ENCODE results near the gene PKP4. TPM values are rescaled to one million over a fixed set of nuclear protein-coding genes. Genes with fewer than 3 reads are reported as not detected.

The PKP4 gene
- total RNA-seq, 1 donor from 2014 or later, result 62.9 TPM

DNA sequence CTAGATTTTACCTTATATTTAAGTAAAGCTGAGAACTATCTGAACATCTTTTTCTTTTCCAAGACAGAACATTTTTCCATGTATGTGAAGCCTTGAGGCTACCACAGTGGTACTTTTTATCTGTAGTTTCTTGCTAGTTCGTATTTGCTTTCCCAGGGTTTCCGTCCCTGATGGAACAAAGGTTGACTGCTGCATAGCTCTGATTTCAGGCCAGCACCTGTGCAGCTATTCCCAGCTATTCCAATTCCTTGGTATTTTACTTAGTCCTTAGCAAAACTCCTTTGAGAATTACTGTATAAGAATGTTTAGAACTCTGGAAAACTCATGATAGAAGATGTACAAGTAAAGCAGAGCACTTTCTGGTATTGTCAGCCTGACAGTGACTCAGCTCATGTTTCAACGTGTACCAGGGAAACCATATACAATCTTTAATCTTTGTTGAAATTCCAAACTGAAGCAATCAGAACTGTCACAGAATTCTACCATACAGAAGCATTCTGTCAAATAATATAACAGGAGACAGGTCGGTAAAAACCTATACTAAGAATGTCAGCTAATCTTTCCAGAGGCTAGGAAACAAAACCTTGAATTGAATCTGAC, 162.2 kb downstream of the PKP4 start:
- peak overlapping the region; percentile 92 for H3K27ac Mint-ChIP-seq

DNA sequence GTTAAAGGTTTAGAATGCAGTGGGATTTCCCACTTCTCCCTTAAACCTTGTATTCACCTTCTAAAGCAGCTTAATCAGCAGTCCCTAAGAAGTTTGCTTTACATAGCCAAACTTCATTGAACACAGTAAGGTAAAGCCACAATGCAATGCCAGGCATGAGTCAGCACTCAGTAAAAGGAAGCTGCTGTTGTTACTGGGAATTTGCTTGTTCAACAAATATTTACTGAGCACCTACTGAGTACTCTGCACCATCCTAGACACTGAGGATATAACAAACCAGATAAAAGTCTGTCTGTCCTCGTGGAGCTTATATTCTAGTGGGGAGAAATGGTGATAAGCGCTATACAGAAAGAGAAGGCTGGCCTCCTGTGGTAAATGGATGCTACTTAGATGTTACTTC, 162.7 kb downstream of the PKP4 start:
- TF ChIP-seq, protein P1, sequence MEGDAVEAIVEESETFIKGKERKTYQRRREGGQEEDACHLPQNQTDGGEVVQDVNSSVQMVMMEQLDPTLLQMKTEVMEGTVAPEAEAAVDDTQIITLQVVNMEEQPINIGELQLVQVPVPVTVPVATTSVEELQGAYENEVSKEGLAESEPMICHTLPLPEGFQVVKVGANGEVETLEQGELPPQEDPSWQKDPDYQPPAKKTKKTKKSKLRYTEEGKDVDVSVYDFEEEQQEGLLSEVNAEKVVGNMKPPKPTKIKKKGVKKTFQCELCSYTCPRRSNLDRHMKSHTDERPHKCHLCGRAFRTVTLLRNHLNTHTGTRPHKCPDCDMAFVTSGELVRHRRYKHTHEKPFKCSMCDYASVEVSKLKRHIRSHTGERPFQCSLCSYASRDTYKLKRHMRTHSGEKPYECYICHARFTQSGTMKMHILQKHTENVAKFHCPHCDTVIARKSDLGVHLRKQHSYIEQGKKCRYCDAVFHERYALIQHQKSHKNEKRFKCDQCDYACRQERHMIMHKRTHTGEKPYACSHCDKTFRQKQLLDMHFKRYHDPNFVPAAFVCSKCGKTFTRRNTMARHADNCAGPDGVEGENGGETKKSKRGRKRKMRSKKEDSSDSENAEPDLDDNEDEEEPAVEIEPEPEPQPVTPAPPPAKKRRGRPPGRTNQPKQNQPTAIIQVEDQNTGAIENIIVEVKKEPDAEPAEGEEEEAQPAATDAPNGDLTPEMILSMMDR (IDR thresholded peaks at IDR 0.05; ENCODE audit: unreplicated experiment), result no peak
- DNase-seq (ENCODE audit: low spot score, unreplicated experiment), result no peak
- Mint-ChIP-seq H3K9me3 (ENCODE audit: low read depth) (peaks cover 6% of the 10 kb centered on the region), H3K27me3 (no peaks in the 10 kb centered on the region), H3K4me1 (ENCODE audit: low read depth) (peaks cover 5% of the 10 kb centered on the region), H3K36me3 (ENCODE audit: insufficient read depth) (peaks cover 19% of the 10 kb centered on the region), H3K27ac (peak overlapping the region; percentile 92), H3K4me3 (ENCODE audit: low read depth) (no peak overlapping the region)

More for the DNA sequence above, 162.2 kb downstream of the PKP4 start:
- H3K36me3 Mint-ChIP-seq (ENCODE audit: insufficient read depth), result peaks cover 18% of the 10 kb centered on the region
- peaks cover 6% of the 10 kb centered on the region for H3K9me3 Mint-ChIP-seq (ENCODE audit: low read depth)
- peaks cover 5% of the 10 kb centered on the region for H3K4me1 Mint-ChIP-seq (ENCODE audit: low read depth)
- no peak overlapping the region for H3K4me3 Mint-ChIP-seq (ENCODE audit: low read depth)
- H3K27me3 Mint-ChIP-seq, result no peaks in the 10 kb centered on the region
- TF ChIP-seq, protein P1 (IDR thresholded peaks at IDR 0.05; ENCODE audit: unreplicated experiment), result no peak
- no peak for DNase-seq (ENCODE audit: low spot score, unreplicated experiment)

DNA sequence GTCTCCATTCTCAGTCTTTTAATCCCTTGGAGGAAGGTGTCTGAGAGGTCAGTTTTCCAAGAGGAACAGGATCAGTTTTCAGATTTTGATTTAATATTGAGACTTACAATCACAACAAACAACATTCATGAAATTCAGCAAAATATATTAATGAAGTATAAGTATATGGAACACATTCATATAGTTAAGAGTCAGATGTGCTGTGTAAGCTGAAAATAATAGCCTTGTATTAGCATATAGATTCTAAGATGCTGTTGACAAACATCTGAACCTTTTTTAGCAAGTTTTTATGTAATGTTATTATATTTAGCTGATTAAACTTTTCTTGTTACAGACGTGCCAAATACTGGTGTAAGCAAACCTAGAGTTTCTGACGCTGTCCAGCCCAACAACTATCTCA, 163.9 kb downstream of the PKP4 start:
- H3K4me3 Mint-ChIP-seq (ENCODE audit: low read depth), result no peak overlapping the region
- H3K36me3 Mint-ChIP-seq (ENCODE audit: insufficient read depth), result peaks cover 27% of the 10 kb centered on the region
- no peaks in the 10 kb centered on the region for H3K27me3 Mint-ChIP-seq
- peaks cover 5% of the 10 kb centered on the region for H3K4me1 Mint-ChIP-seq (ENCODE audit: low read depth)
- TF ChIP-seq, protein P1 (IDR thresholded peaks at IDR 0.05; ENCODE audit: unreplicated experiment), result no peak
- DNase-seq (ENCODE audit: low spot score, unreplicated experiment), result no peak
- no peak overlapping the region for H3K27ac Mint-ChIP-seq
- peaks cover 6% of the 10 kb centered on the region for H3K9me3 Mint-ChIP-seq (ENCODE audit: low read depth)

DNA sequence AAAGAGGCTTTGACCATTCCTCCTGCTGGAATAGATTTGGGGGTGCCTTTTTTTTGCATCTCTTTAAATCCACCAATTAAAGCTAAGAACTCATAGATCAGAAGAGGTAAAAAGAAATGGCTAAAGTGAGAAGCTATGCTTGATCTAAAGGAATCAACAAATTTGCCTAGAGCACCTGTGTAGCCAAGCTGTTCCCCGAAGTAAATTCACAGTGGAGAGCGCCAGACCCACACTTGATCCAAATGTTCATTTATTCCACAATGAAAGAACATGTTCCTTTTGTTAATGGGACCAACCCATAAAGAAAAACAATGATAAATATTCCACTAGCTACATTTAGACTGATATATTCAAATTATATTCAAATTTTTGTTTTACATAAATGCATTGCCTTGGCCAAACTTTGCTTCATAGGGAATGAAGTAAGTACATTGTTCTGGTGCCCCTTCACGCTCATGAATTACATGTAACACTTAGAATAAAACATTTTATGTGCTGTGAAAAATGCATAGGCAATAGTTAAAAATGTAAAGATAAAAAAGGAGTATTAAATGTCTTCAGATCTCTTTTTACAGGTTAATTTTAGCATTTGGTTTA, 167.4 kb downstream of the PKP4 start:
- Mint-ChIP-seq H3K9me3 (ENCODE audit: low read depth) (peaks cover 6% of the 10 kb centered on the region), H3K4me1 (ENCODE audit: low read depth) (peaks cover under 1% of the 10 kb centered on the region), H3K36me3 (ENCODE audit: insufficient read depth) (peaks cover 20% of the 10 kb centered on the region), H3K27ac (no peak overlapping the region), H3K27me3 (no peaks in the 10 kb centered on the region), H3K4me3 (ENCODE audit: low read depth) (no peak overlapping the region)
- TF ChIP-seq, protein P1 (IDR thresholded peaks at IDR 0.05; ENCODE audit: unreplicated experiment), result no peak
- no peak for DNase-seq (ENCODE audit: low spot score, unreplicated experiment)

DNA sequence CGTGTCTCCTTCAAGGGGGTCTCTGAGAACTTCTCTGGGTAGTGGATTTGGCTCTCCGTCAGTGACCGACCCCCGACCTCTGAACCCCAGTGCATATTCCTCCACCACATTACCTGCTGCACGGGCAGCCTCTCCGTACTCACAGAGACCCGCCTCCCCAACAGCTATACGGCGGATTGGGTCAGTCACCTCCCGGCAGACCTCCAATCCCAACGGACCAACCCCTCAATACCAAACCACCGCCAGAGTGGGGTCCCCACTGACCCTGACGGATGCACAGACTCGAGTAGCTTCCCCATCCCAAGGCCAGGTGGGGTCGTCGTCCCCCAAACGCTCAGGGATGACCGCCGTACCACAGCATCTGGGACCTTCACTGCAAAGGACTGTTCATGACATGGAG, 168.2 kb downstream of the PKP4 start:
- no peak for DNase-seq (ENCODE audit: low spot score, unreplicated experiment)
- Mint-ChIP-seq H3K4me1 (ENCODE audit: low read depth) (no peaks in the 10 kb centered on the region), H3K27ac (no peak overlapping the region), H3K27me3 (no peaks in the 10 kb centered on the region), H3K4me3 (ENCODE audit: low read depth) (no peak overlapping the region), H3K36me3 (ENCODE audit: insufficient read depth) (peaks cover 20% of the 10 kb centered on the region), H3K9me3 (ENCODE audit: low read depth) (peaks cover 5% of the 10 kb centered on the region)
- TF ChIP-seq, protein P1 (IDR thresholded peaks at IDR 0.05; ENCODE audit: unreplicated experiment), result no peak
